Limb (tissue), 2 donors: ENCODE measurements around the gene MMD2.
A peak's percentile ranks its signal among the peaks of the same experiment; 100 is the strongest.
"Not testable (repeated sequence)": the region's sequence is repeated elsewhere in the genome, so short reads cannot be mapped to it uniquely, and the experiment has no call there.

Experiments
- DNase-seq, 2 donors: peaks; one replicate each; pipeline ENCODE4 v3.0.0-alpha.2; 2016; ENCODE audit errors: extremely low spot score in 2 of 2

The MMD2 gene

DNA sequence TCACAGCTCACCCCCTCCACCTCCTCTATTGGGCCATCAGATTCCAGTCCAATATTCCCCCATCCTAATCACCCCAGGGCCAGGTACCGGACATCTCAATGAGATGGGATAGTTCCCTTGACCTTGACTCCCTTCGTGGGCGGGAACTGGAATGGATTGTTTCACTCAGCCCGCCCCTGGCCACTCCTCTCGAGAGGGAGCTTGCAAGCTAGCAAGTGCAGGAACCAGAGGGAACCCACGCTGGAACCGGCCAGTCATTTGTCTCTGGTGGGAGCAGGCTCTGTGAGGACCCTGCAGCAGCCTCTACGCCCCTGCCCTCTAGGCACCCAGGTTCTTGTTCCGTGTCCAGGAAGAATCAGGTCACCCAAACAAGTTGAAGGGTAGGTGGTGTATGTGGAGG is 64.5 kb downstream of the MMD2 start:
- no peak for DNase-seq

DNA sequence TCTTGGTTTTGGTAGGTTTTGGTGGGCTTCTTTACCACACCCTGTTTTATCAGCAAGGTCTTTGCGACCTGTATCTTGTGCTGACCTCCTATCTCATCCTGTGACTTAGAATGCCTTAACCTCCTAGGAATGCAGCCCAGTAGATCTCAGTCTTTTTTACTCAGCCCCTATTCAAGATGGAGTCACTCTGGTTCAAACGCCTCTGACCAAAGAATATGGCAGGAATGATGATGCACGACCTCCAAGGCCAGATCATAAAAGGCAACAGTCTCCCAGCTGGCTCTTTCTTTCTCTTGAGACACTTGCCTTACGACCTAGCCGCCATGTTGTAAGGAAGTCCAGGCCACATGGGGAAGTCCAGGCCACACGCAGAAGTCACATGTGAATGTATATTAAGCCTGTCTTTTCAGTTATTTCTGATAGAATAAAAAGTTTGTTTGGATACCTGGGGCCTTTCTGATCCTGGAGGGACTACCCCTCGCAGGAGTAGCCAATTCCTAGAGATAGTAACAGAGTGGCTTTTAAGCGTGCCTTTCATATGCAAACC is 65.0 kb downstream of the MMD2 start:
- no peak for DNase-seq

DNA sequence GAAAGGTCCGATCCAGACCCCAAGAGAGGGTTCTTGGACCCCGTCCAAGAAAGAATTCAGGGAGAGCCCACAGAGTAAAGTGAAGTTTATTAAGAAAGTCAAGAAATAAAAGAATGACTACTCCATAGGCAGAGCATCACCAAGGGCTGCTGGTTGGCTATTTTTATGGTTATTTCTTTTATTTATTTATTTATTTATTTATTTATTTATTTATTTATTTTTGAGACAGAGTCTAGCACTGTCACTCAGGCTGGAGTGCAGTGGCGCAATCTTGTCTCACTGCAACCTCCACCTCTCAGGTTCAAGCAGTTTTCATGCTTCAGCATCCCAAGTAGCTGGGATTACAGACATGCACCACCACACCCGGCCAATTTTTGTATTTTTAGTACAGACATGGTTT is 65.8 kb downstream of the MMD2 start:
- not testable (repeated sequence) for DNase-seq

DNA sequence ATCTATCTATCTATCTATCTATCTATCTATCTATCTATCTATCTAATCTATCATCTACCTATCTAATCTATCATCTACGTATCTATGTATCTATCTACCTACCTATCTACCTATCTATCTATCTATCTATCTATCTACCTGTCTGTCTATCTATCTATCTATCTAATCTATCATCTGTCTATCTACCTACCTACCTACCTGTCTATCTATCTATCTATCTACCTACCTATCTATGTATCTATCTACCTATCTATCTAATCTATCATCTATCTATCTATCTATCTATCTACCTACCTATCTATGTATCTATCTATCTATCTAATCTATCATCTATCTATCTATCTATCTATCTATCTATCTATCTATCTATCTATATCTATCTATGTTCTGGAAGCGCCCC is 67.5 kb downstream of the MMD2 start:
- DNase-seq, result not testable (repeated sequence)

DNA sequence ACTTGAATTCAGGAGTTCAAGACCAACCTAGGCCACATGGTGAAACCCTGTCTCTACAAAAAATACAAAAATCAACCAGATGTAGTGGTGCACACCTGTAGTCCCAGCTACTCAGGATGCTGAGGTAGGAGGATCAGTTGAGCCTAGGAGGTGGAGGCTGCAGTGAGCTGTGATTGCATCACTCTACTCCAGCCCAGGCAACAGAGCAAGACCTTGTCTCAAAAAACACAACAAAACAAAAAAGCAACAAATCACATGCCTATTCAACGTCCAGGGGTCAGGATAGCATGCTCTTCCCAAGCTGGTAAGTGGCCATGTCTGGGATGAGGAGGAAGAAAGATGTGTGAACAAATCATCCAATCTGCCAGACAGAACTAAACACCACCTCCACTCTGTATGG is 69.3 kb downstream of the MMD2 start:
- no peak for DNase-seq

DNA sequence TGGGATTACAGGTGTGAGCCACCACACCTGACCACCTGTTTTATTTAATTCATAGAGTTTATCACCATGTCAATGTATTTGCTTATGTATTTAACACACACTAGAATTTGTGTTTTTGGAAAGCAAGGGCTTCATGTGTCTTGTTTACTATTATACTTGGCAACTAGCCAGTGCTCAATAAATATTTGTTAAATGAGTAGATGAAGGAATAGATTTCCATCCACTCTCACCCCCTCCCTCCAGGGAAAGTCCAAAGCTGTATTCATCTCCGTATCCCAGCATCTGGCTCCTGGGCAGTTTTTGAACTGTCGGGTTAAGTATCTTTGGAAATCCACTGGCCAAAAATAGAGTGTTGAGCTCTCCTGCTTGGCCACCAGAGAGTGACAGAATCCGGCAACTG is 70.8 kb downstream of the MMD2 start:
- DNase-seq, result no peak

DNA sequence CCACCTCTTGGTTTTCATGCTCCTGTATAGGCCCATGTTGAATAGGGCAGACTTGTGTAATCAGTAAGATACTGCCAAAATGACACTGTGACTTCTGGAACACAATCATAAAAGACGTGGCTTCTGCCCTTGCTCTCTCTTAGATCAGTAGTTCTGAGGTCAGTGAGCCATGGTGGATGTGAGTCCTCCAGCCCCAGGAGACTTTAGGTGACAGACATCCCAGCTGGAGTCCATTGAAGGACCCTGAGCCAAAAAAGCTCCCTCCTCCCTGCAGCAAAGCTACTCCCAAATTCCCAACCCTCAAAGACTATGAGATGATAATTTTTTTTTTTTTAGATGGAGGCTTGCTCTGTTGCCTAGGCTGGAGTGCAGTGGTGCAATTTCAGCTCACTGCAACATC is 72.3 kb downstream of the MMD2 start:
- DNase-seq, result no peak

DNA sequence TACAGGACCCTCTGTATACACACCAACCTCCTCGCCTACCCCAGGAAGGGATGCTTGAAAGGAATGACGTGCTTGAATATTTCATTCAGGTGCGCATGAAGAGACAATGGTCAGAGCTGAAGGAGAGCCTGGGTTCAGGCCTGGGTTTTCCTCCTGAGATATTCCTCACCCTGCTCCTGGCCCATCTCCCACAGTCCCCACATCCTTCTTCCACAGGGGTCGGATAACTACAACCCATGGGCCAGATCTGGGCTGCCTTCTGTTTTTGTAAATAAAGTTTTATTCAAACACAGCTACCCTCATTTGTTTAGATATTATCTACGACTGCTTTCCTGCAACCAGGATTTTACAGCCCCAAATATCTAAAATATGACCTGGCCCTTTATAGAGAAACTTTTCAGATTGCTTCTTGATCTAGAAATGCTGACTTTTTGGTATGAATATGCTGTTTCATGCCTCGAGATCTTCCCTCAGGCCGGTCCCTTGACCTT is 73.6 kb downstream of the MMD2 start:
- DNase-seq, result no peak

DNA sequence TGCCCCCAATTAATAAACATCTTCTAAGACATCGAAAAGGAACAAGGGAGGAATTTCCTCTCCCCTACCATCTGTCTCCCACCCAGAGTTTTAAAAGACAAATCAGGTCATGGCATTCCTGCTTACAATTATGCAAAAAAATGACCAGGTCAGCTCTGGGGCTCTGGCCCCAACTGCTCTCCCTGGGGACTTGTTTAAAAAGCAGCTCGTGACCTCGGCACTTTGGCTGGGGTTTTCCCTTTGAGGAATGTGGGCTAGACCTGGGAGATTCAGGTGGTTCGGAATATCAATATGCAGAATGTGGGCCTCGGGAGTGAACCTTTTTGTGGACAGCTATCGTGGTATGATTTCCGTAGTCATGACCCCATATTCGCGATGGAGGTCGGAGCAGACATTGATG is 74.8 kb downstream of the MMD2 start:
- no peak for DNase-seq

DNA sequence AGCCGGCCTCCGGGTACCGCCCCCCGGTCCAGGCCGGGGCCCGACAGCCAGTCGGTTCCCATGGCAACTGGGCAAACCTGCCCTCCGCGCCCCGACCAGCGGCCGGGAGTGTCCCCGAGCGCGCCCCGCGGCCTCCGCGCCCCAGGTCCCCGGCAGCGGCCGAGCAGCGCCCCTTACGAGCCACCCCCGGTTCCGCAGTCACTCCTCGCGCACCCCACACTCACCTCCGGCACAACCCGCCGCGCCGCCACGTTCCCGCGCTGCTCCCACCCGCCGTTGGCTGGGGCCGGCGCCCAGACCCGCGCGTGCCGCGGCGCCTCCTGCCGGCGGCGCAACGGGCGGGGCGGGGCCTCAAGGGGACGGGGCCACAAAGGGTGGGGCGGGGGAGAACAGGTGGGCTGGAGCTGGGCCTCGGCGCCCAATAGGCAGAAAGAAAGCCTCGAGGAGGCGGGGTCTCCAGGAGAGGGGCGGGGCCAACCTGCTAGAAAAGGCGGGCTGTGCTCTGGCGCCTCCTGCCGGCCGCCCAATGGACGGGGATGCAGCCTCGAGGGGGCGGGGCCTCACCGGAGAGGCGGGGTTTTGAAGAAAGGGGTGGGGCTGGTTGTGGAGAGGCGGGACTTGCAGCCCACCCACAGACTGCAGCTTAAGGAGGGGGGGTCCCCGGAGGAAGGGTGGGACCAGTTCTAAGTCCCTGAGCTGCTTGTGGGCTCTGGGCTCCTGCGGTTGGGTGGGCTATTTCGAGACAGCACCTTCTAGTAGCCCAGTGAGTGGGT is 75.4 kb downstream of the MMD2 start, which contains the start of gene RADIL:
Gene RADIL (minus strand): TSS at position 345 of the 773 bp plus-strand sequence. CDS start 5,577 bp downstream, outside the sequence.
- DNase-seq, result peak; percentile 72 to 95

DNA sequence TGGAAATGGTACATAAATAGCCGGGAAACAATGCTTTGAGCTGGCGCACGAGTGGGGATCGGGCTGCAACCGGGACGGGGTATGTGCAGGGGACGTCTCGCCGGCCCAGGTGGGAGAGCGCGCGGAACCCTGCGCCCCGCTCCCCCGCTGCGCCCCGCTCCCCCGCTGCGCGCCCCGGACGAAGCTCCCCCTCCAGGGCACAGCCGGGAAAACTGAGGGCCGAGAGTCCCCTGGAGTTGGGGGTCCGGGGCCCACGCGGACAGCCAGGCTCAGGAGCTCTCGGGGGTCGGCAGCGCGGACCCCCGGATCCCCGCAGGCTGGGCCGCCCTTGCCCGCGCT is 76.0 kb downstream of the MMD2 start:
- DNase-seq, result no peak

DNA sequence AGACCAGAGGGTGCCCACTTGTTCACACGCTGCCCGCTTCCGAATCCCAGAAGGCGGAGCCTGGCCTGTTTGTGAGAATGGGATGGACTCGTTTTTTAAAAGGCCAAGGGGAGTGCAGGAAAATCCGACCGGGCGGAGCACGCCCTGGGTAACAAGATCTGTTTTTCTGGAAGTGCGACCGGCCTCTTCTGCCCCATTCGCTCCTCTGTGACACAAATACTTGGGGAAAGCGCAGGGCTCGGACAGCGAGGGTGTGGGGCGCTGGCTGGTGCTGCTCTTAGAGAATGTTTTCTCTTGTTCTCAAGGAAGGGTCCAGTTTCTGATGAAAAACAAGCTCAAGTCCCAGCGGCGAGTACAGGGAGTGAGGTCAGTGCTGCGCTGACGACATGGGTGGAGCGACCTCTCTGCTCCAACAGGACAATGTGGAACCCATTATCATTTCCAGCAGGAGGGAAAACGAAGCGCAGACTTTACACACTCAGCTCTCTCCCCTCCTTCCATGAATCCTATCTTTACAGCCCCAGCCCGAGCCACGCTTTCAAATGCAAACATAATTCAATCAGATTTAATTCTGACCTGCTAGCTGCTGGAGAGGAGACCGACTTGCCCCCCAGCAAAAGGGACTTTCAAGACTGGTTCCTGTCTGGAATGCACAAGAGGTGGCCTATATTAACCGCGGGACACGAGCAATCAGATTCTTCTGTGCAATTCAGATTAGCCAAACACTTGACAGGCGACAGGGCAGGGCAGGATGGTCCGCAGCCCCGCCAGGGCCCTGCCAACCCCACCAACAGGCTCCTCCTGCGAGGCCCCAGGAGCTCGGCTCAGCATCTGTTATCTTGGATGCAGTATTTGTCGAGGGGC is 76.6 kb downstream of the MMD2 start:
- DNase-seq, result peak; percentile 57 to 60

DNA sequence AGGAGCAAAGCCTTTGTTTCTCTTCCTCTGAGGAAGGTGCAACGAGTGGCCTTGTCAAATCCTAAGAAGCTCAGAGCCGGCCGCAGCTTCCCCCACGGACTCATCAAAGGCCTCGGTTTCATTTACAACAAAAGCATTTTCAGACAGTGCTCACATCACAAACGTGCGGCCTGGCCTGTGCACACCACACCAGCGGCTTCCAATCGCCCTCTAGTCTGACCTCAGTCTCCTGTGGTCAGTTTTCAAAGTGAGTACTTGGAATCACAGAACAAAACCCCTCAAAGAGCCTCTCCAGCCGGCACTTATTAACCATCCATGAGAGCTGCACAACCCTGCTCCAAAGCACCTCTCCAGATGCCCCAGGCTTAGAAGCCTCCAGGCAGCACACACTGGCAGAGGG is 78.8 kb downstream of the MMD2 start:
- no peak for DNase-seq

DNA sequence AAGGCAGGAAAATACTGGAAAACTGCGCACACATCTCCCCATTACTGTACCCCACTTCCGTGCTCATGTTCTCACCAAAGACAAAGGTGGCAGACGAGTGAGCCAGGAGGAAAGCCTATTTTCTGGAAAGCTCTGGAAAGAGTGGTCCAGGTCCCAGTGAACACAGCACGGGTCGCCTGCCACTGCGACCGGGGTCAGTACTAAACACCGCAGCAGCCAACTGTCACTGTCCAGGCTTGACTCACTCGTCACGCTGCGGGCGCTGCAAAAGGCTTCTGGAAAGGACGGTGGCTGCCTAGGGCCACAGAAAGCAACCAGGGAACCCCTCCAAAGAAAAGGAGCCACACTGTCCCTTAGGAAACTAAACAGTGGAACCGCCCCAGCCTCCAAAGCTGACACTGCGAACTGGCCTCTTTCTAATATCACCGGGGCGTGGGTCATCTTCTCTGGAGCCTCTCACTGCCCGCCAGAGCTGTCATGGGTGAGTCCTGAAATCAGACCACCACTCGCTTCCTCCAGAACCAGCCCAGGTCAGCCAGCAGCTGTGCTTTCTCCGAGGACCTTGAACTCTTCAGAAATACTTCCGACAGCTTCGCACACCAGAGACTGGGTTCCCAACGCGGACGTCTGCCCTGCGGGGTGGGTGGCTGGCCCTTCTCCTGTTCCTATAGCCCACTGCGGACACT is 79.4 kb downstream of the MMD2 start:
- DNase-seq, result no peak

DNA sequence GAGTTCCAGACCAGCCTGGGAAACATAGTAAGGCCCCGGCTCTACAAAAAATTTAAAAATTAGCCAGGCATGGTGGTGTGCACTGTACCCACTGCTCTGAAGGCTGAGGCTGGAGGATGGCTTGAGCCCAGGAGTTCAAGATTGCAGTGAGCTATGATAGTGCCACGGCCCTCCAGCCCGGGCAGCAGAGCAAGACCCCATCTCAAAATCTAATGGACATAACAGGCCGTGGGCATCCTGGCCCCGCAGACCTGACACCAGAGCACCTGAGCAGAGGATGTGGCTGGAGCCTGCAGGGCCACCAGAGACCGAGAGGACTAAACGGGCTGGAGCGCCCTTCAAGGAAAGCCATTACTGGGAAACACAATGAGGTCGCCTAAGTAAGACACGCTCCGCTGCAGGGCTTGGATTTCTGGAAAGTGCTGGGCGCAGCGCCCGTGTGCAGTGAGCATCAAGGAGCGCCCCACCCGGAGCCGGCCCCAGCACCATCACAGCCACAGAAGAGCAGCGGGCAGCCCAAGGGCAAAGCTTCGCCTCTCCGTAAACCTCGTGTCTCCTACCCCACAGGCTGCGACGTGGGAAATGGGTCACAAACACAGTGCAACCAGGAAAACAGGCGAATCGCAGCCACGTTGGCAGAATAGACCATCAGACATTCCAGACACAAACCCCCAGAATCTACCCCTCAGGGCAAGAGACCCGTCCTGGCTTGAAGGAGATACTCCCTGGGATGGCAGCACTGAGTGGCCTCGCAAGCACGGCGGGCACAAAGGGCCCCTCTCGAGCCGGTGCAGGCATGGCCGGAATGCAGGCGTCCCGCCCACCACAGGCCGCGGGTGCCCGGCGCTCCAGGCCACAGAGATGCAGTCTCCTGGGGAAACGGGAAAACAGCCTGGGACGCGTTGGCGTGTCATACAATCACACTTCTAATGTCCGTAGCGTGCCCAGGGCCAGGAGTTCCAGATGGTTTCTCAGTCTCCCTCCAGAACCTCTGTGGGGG is 80.4 kb downstream of the MMD2 start:
- no peak for DNase-seq

DNA sequence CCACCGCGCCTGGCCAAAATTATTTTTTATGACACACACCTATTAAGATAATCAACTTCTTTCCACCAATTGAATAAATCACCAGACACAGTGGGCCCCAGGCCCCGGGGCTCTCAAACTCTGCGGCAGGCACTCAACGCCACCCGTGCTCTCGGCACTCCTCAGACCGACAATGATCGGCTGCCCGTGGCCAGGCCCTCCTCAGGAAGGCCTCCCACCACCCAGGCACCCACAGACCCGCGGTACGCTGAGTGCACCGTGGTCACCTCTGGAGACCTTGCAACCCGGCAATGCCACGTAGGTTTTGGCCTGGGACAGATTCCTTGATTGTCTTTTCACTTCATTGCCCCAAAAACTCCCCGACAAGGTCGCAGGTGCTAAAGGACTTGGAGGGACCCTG is 82.4 kb downstream of the MMD2 start:
- DNase-seq, result no peak

DNA sequence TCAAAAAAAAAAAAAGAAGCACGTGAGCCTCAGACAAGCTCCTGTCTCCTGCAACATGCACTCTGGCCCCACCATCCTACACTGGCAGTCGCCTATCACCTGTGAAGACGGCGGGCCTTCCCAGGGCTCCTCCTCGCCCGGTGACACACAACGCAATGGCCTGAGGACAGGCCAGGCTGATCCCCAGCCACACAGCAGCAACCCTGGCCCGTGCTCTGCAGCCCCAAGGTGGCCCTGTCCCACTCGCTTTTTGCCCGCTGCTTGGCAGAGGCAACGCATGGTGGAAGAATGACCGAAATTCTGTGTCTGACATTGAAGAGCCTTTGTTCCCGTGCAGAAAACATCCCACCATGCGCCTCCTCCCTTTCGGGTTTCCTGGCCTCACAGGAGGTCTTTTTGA is 83.6 kb downstream of the MMD2 start:
- DNase-seq, result no peak

DNA sequence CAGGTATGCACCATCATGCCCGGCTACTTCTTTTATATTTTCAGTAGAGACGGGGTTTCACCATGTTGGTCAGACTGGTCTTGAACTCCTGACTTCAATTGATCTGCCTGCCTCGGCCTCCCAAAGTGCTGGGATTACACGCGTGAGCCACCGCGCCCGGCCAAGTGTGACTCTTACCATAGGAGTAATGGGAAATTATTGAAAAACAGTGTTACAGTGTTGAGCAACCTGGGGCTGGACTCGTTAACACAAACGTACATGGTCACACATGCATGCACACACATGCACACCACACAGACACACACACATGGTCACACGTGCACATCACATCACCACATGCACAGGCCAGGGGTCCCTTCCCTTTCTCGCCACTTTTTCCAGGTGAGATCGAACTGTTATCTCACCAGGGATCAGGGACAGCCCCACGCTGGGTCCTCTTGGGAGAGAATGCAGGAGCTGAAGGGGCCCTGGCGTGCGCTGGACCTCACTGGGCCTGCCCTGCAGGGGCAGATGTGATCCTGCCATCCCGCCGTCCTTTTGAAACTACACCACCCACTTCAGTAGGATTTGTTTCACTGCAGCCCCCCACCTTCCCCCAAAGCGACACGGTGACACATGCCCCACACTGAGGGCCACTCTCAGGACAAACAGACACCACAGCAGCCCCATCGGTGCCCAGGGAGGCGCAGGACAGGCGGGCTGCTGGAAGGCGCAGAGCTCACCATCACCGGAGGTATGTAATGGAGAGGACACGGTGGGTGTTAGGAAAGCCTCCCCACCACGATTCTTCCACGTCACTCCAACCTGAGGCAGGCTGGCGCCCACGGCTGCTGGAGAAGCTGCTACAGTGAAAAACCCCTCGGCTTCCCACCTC is 85.7 kb downstream of the MMD2 start:
- DNase-seq, result no peak

DNA sequence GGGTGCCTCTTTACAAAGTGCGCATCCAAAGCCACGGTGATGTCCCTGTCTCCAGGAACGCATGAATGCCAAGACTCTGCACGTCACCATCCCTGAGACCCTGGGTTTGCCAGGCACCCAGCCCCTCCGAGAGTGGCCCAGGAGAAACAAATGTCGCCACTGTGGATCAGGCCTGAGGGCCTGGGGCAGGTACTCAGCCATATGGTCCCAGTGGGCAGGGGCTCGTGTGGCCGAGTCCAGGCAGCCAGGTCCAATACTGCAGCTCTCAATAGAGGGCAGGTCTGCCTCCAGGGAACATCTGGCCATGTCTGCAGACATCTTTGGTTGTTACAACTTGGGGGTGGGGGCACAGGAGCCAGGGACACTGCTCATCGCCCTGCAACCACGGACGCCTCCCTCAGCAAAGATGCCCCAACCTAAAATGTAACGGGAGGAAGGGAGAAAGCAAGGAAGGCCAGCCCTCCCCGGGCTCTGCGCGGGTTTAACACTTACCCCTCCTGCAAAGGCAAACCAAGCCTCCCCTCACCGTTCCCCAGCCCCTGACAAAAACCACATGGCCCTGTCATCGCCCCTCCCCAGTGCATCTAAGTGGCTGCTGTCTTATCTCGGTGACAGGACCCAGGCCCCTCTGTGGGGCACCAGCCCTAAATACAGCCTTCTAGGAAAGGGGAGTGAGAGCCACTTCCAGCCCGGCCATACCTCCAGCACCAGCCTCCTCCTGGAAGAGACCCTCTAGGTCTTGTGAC is 86.9 kb downstream of the MMD2 start:
- DNase-seq, result no peak
